GM12878 (cell line): ENCODE data around the gene RBM44. TPM values are rescaled to one million over a fixed set of nuclear protein-coding genes. Genes with fewer than 3 reads are reported as not detected.

ENCODE experiments used
- ASH2L ChIP-seq: fragments of 300-600, 200-600 bp; sonication (generic); IDR thresholded peaks from 2 replicates; pipeline ENCODE4 v1.6.1; 2017; ENCODE audit warnings: low read depth, mild to moderate bottlenecking, borderline replicate concordance
- CEBPB ChIP-seq, 2 experiments: fragments of 150-350 bp in 1 of 2; IDR thresholded peaks; 2 replicates each; pipeline ENCODE4 v1.6.1; 2012 to 2014; ENCODE audit warnings: low read depth in 2 of 2, low read length in 2 of 2, borderline replicate concordance in 1 of 2, inconsistent platforms in 1 of 2
- CHD1 ChIP-seq: IDR thresholded peaks from 2 replicates; pipeline ENCODE4 v1.6.1; 2012; ENCODE audit warnings: low read depth, low read length, improper control_type of control experiment
- CREB1 ChIP-seq: IDR thresholded peaks from 2 replicates; pipeline ENCODE4 v1.6.1; 2012; ENCODE audit warnings: low read depth, mild to moderate bottlenecking, inconsistent platforms
- FOXM1 ChIP-seq: IDR thresholded peaks from 2 replicates; pipeline ENCODE4 v1.6.1; 2012; ENCODE audit warnings: low read depth, mild to moderate bottlenecking, inconsistent platforms, low read length, moderate library complexity
- HDAC2 ChIP-seq: fragments of 200-600 bp; sonication (generic); IDR thresholded peaks from 2 replicates; pipeline ENCODE4 v1.6.1; 2017
- JUNB ChIP-seq: IDR thresholded peaks from 2 replicates; pipeline ENCODE4 v1.6.1; 2016; ENCODE audit warnings: antibody characterized with exemption, mild to moderate bottlenecking
- MAX ChIP-seq: IDR thresholded peaks from 2 replicates; pipeline ENCODE4 v1.6.1; 2012; ENCODE audit warnings: low read depth, low read length, improper control_type of control experiment
- MEF2A ChIP-seq: IDR thresholded peaks from 2 replicates; pipeline ENCODE4 v1.6.1; 2011; ENCODE audit warnings: low read depth, mild to moderate bottlenecking, low read length, moderate library complexity; ENCODE audit not compliant: insufficient read depth
- MTA2 ChIP-seq: fragments of 450-650 bp; IDR thresholded peaks from 2 replicates; pipeline ENCODE4 v1.6.1; 2016; ENCODE audit warnings: low read depth, mild to moderate bottlenecking, moderate library complexity
- PAX8 ChIP-seq: fragments of 450-650 bp; IDR thresholded peaks from 2 replicates; pipeline ENCODE4 v1.6.1; 2017; ENCODE audit warnings: mild to moderate bottlenecking, moderate library complexity
- SMARCA5 ChIP-seq: fragments of 450-650 bp; IDR thresholded peaks from 2 replicates; pipeline ENCODE4 v1.6.1; 2017; ENCODE audit warnings: mild to moderate bottlenecking
- SRF ChIP-seq, 2 experiments: IDR thresholded peaks; 2 replicates each; pipeline ENCODE4 v1.6.1; 2011; ENCODE audit warnings: low read depth in 2 of 2, low read length in 2 of 2, mild to moderate bottlenecking in 1 of 2, moderate library complexity in 1 of 2
- TBL1XR1 ChIP-seq: IDR thresholded peaks from 2 replicates; pipeline ENCODE4 v1.6.1; 2012; ENCODE audit warnings: low read depth, low read length, improper control_type of control experiment
- TCF3 ChIP-seq: IDR thresholded peaks from 2 replicates; pipeline ENCODE4 v1.6.1; 2012; ENCODE audit warnings: low read depth, mild to moderate bottlenecking, low read length, borderline replicate concordance; ENCODE audit not compliant: insufficient read depth
- TCF7 ChIP-seq: IDR thresholded peaks from 2 replicates; pipeline ENCODE4 v1.6.1; 2014; ENCODE audit warnings: antibody characterized with exemption, borderline replicate concordance
- USF2 ChIP-seq: IDR thresholded peaks from 2 replicates; pipeline ENCODE4 v1.6.1; 2011; ENCODE audit warnings: low read depth, low read length, improper control_type of control experiment, borderline replicate concordance
- YY1 ChIP-seq: IDR thresholded peaks from 2 replicates; pipeline ENCODE4 v1.6.1; 2011; ENCODE audit warnings: low read depth, mild to moderate bottlenecking, low read length
- ZBED1 ChIP-seq: IDR thresholded peaks from 2 replicates; pipeline ENCODE4 v1.6.1; 2016; ENCODE audit warnings: borderline replicate concordance
- ZNF217 ChIP-seq: fragments of 450-650 bp; IDR thresholded peaks from 2 replicates; pipeline ENCODE4 v1.6.1; 2017; ENCODE audit warnings: antibody characterized with exemption, mild to moderate bottlenecking
- ZZZ3 ChIP-seq: IDR thresholded peaks from 2 replicates; pipeline ENCODE4 v1.6.1; 2011; ENCODE audit warnings: low read depth; ENCODE audit not compliant: control insufficient read depth, insufficient read length
- polyA plus RNA-seq, 11 experiments: library from polyadenylated mRNA; depleted of rRNA in 4 of 11; unstranded in 6 of 11; stranded (reverse) in 5 of 11; fragments of >200 nt; fragmentation: Nextera tagmentation in 4 of 11; fragmentation: Illumina TruSeq in 1 of 11; extraction: Ambion mirVana in 4 of 11; extraction: Trizol in 1 of 11; gene quantifications; 1 replicate in 1 of 11; 2 replicates in 10 of 11; pipeline versions ENCODE4 v1.2.1 to v1.2.3, GENCODE V29; 2011 to 2016; ENCODE audit warnings: inconsistent platforms in 2 of 11, missing spikeins in 2 of 11, low read depth in 1 of 11
- total RNA-seq, 4 experiments: library from RNA; depleted of rRNA in 3 of 4; stranded (reverse); fragments of >200 nt in 3 of 4; fragmentation: Illumina TruSeq in 1 of 4; extraction: Trizol in 1 of 4; gene quantifications; 2 replicates each; pipeline versions ENCODE4 v1.2.1 to v1.2.3, GENCODE V29; 2013 to 2021
- TF ChIP-seq, protein P1 (sequence below): IDR thresholded peaks from 2 replicates; pipeline ENCODE4 v1.6.1; 2012; ENCODE audit warnings: improper control_type of control experiment, low read depth, low read length; ENCODE audit not compliant: insufficient replicate concordance
- TF ChIP-seq, protein P2 (sequence below): IDR thresholded peaks from 2 replicates; pipeline ENCODE4 v1.6.1; 2012; ENCODE audit warnings: low read depth, low read length, improper control_type of control experiment

The RBM44 gene
- total and polyA plus RNA-seq, 10 of the 15 experiments (the other 5 are each of a cell fraction or from before 2014, with no cell fraction given) = 0.14 to 1.4 (median 0.62) TPM; not detected in 1

GRCh38 chr2:237752761-237753165 lies 45.8 kb upstream of the RBM44 start (continued):
- TF ChIP-seq MEF2A = no peak; the same call in 1 of the 2 replicates
- no peak for TF ChIP-seq PAX8
- no peak for TF ChIP-seq ASH2L
- 0 out of 4 replicates have a peak, but pooled peaks of 1 of the 2 experiments have one; percentile 17 for TF ChIP-seq SRF (IDR thresholded peaks at IDR 0.05; ENCODE audit: low read depth in 2 of 2, low read length in 2 of 2)
- TF ChIP-seq, protein P1, sequence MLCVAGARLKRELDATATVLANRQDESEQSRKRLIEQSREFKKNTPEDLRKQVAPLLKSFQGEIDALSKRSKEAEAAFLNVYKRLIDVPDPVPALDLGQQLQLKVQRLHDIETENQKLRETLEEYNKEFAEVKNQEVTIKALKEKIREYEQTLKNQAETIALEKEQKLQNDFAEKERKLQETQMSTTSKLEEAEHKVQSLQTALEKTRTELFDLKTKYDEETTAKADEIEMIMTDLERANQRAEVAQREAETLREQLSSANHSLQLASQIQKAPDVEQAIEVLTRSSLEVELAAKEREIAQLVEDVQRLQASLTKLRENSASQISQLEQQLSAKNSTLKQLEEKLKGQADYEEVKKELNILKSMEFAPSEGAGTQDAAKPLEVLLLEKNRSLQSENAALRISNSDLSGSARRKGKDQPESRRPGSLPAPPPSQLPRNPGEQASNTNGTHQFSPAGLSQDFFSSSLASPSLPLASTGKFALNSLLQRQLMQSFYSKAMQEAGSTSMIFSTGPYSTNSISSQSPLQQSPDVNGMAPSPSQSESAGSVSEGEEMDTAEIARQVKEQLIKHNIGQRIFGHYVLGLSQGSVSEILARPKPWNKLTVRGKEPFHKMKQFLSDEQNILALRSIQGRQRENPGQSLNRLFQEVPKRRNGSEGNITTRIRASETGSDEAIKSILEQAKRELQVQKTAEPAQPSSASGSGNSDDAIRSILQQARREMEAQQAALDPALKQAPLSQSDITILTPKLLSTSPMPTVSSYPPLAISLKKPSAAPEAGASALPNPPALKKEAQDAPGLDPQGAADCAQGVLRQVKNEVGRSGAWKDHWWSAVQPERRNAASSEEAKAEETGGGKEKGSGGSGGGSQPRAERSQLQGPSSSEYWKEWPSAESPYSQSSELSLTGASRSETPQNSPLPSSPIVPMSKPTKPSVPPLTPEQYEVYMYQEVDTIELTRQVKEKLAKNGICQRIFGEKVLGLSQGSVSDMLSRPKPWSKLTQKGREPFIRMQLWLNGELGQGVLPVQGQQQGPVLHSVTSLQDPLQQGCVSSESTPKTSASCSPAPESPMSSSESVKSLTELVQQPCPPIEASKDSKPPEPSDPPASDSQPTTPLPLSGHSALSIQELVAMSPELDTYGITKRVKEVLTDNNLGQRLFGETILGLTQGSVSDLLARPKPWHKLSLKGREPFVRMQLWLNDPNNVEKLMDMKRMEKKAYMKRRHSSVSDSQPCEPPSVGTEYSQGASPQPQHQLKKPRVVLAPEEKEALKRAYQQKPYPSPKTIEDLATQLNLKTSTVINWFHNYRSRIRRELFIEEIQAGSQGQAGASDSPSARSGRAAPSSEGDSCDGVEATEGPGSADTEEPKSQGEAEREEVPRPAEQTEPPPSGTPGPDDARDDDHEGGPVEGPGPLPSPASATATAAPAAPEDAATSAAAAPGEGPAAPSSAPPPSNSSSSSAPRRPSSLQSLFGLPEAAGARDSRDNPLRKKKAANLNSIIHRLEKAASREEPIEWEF = no peak
- TF ChIP-seq CHD1 = no peak
- TF ChIP-seq MAX = no peak
- peak; percentile 78; the same call in 1 of the 2 replicates for TF ChIP-seq FOXM1
- TF ChIP-seq MTA2 = peak; percentile 88
- TF ChIP-seq SMARCA5 = no peak
- TF ChIP-seq TCF7 = no peak
- TF ChIP-seq ZZZ3 = no peak
- TF ChIP-seq TBL1XR1 = no peak
- TF ChIP-seq, protein P2, sequence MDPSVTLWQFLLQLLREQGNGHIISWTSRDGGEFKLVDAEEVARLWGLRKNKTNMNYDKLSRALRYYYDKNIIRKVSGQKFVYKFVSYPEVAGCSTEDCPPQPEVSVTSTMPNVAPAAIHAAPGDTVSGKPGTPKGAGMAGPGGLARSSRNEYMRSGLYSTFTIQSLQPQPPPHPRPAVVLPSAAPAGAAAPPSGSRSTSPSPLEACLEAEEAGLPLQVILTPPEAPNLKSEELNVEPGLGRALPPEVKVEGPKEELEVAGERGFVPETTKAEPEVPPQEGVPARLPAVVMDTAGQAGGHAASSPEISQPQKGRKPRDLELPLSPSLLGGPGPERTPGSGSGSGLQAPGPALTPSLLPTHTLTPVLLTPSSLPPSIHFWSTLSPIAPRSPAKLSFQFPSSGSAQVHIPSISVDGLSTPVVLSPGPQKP = no peak
- TF ChIP-seq YY1 = peak; percentile 52; the same call in 1 of the 2 replicates
- TF ChIP-seq CEBPB (IDR thresholded peaks at IDR 0.05; ENCODE audit: borderline replicate concordance in 1 of 2, low read depth in 2 of 2, low read length in 2 of 2) = no peak
- peak; percentile 35; the same call in 1 of the 2 replicates for TF ChIP-seq JUNB
- TF ChIP-seq CREB1 = peak; percentile 14; the same call in 1 of the 2 replicates
- no peak for TF ChIP-seq TCF3
- TF ChIP-seq USF2 = no peak
- TF ChIP-seq HDAC2 = no peak
- no peak for TF ChIP-seq ZBED1
- no peak for TF ChIP-seq ZNF217
